ENCODE measurements around the gene NPTN. TPM values are rescaled to one million over a fixed set of nuclear protein-coding genes. Genes with fewer than 3 reads are reported as not detected.

NPTN gene
- polyA plus RNA-seq, 1 of the 3 experiments (the other 2 are of a cell fraction): 177 TPM

GRCh38 chr15:73650416-73651126, 17.4 kb upstream of the NPTN start:
- Histone ChIP-seq H3K4me3 (ENCODE audit: low read depth in 2 of 2, low read length in 1 of 2) (peak overlapping the region in 1 of 2 experiments; percentile 26; a peak in 1 of 4 replicates), H3F3A (replicated peaks; ENCODE audit: insufficient read depth) (no peaks in the 10 kb centered on the region), H3K9me3 (no peaks in the 10 kb centered on the region), H3K4me1 (ENCODE audit: control insufficient read depth in 1 of 2, insufficient read depth in 2 of 2, low read depth in 1 of 2, low read length in 1 of 2) (no peaks in the 10 kb centered on the region; a peak in 2 of 4 replicates), H2AFZ (ENCODE audit: low read depth) (no peak overlapping the region; the same call in 1 of the 2 replicates), H3K9ac (no peak overlapping the region), H3K27ac (ENCODE audit: low read depth in 2 of 2, low read length in 1 of 2) (peak overlapping the region; percentile 39 to 77; a peak in 3 of 4 replicates), H3K79me2 (ENCODE audit: insufficient read depth) (no peaks in the 10 kb centered on the region), H3K9me2 (no peaks in the 10 kb centered on the region), H3K36me3 (replicated peaks in 1 of 2; ENCODE audit: control insufficient read depth in 1 of 2, insufficient read depth in 2 of 2, low read length in 1 of 2) (no peaks in the 10 kb centered on the region), H4K20me1 (ENCODE audit: insufficient read depth) (no peaks in the 10 kb centered on the region), H3K27me3 (ENCODE audit: insufficient read depth) (no peaks in the 10 kb centered on the region), H3K4me2 (peak overlapping the region; percentile 42; the same call in 1 of the 2 replicates)
- peak; percentile 49 for DNase-seq
- TF ChIP-seq USF2 (IDR thresholded peaks at IDR 0.05; ENCODE audit: borderline replicate concordance, low read depth, low read length) (no peak), FOXM1 (IDR thresholded peaks at IDR 0.05; ENCODE audit: low read depth) (no peak), CHD2 (IDR thresholded peaks at IDR 0.05; ENCODE audit: low read length, partially characterized antibody) (peak; percentile 26), GATA2 (CRISPR knock-in tag; IDR thresholded peaks at IDR 0.05) (peak; percentile 31; the same call in 1 of the 2 replicates), YY1 (IDR thresholded peaks at IDR 0.05; ENCODE audit: low read depth) (peak; percentile 19; the same call in 1 of the 2 replicates), POLR2AphosphoS5 (IDR thresholded peaks at IDR 0.05; ENCODE audit: low read depth, low read length) (peak; percentile 37; the same call in 1 of the 2 replicates), FOSL2 (IDR thresholded peaks at IDR 0.05; ENCODE audit: borderline replicate concordance, low read depth) (peak; percentile 6; the same call in 1 of the 2 replicates), ZBTB33 (IDR thresholded peaks at IDR 0.05; ENCODE audit: borderline replicate concordance, low read depth) (no peak), SIN3A (IDR thresholded peaks at IDR 0.05; ENCODE audit: borderline replicate concordance, low read depth, low read length) (no peak), PBX3 (IDR thresholded peaks at IDR 0.05) (peak; percentile 78), EP300 (IDR thresholded peaks at IDR 0.05; ENCODE audit: borderline replicate concordance in 1 of 2, low read depth in 1 of 2, low read length in 1 of 2) (peak in 1 of 2 experiments; percentile 29; a peak in 1 of 4 replicates), TCF12 (IDR thresholded peaks at IDR 0.05) (peak; percentile 91)
- POLR2A ChIA-PET: no interaction called here
- WGBS (ENCODE audit: low lambda C conversion rate): 12% methylated on average over 3 of the region's 3 CpGs
- CTCF ChIA-PET: interaction anchor here (1.1 to 2.6 kb wide), 5 partner anchors 10 to 345 kb away, joined by 3 to 14 read pairs (median 7); no protein-coding TSS in a partner anchor

- no peaks in the 10 kb centered on the region; a peak in 2 of 4 replicates for H3K4me1 ChIP-seq (ENCODE audit: control insufficient read depth in 1 of 2, insufficient read depth in 2 of 2, low read depth in 1 of 2, low read length in 1 of 2)
- no peaks in the 10 kb centered on the region for H4K20me1 ChIP-seq (ENCODE audit: insufficient read depth)
- H3F3A ChIP-seq (replicated peaks; ENCODE audit: insufficient read depth): no peaks in the 10 kb centered on the region
- H3K9ac ChIP-seq: no peak overlapping the region
- H3K4me3 ChIP-seq (ENCODE audit: low read depth in 2 of 2, low read length in 1 of 2): no peak overlapping the region
- no peaks in the 10 kb centered on the region for H3K36me3 ChIP-seq (replicated peaks in 1 of 2; ENCODE audit: control insufficient read depth in 1 of 2, insufficient read depth in 2 of 2, low read length in 1 of 2)
- H3K27ac ChIP-seq (ENCODE audit: low read depth in 2 of 2, low read length in 1 of 2): no peak overlapping the region
- no peaks in the 10 kb centered on the region for H3K9me2 ChIP-seq
- DNase-seq: no peak
- H3K27me3 ChIP-seq (ENCODE audit: insufficient read depth): no peaks in the 10 kb centered on the region
- POLR2A ChIA-PET: no interaction called here
- H3K79me2 ChIP-seq (ENCODE audit: insufficient read depth): no peaks in the 10 kb centered on the region
- WGBS (ENCODE audit: low lambda C conversion rate): 68% methylated on average over 2 of the region's 2 CpGs
- CTCF ChIA-PET: interaction anchor here (1.0 to 4.8 kb wide), 4 partner anchors 12 to 88 kb away, joined by 5 to 37 read pairs (median 12); no protein-coding TSS in a partner anchor
- H3K9me3 ChIP-seq: no peaks in the 10 kb centered on the region
- TF ChIP-seq RXRA (IDR thresholded peaks at IDR 0.05; ENCODE audit: borderline replicate concordance, low read depth): no peak
- TF ChIP-seq MXI1 (IDR thresholded peaks at IDR 0.05; ENCODE audit: low read depth, low read length): no peak
- TF ChIP-seq TCF12 (IDR thresholded peaks at IDR 0.05): no peak
- no peak for TF ChIP-seq FOXJ3 (CRISPR knock-in tag; IDR thresholded peaks at IDR 0.05)
- TF ChIP-seq USF1 (IDR thresholded peaks at IDR 0.05; ENCODE audit: borderline replicate concordance, low read depth): no peak
- no peak for TF ChIP-seq REST (IDR thresholded peaks at IDR 0.05; ENCODE audit: low read depth, low read length)
- TF ChIP-seq NFIC (IDR thresholded peaks at IDR 0.05; ENCODE audit: borderline replicate concordance): no peak
- TF ChIP-seq CHD2 (IDR thresholded peaks at IDR 0.05; ENCODE audit: low read length, partially characterized antibody): no peak
- TF ChIP-seq SIN3A (IDR thresholded peaks at IDR 0.05; ENCODE audit: borderline replicate concordance, low read depth, low read length): no peak
- H2AFZ ChIP-seq (ENCODE audit: low read depth): no peak overlapping the region
- no peak overlapping the region for H3K4me2 ChIP-seq
Measured at GRCh38 chr15:73648014-73648295, 14.8 kb upstream of the NPTN start.
